ENCODE results near the gene PDE3B. TPM values are rescaled to one million over a fixed set of nuclear protein-coding genes. Genes with fewer than 3 reads are reported as not detected.

Gene PDE3B
- total RNA-seq (2011; cell fraction: chromatin; rRNA removed; ENCODE audit: low replicate concordance): 21.1 and 47.2 TPM in 2 replicates
- 12.0 and 15.7 TPM in 2 replicates for total RNA-seq (2011; cell fraction: nucleolus; rRNA removed)
- total RNA-seq (2011; cell fraction: nucleoplasm; rRNA removed): 24.6 and 34.8 TPM in 2 replicates
- 12.2 and 13.8 TPM in 2 replicates for total RNA-seq (2014; rRNA removed)
- 16.3 and 17.0 TPM in 2 replicates for total RNA-seq (2014; rRNA removed; fragmentation: Illumina TruSeq; extraction: Trizol)
- total RNA-seq (2015; rRNA removed; fragmentation: Illumina TruSeq; extraction: Trizol): 20.9 and 22.5 TPM in 2 replicates
- total RNA-seq (2021): 15.1 and 15.8 TPM in 2 replicates
- polyA plus RNA-seq (2011; rRNA removed): 7.9 and 11.4 TPM in 2 replicates
- 3.5 and 6.3 TPM in 2 replicates for polyA plus RNA-seq (2011; cell fraction: cytosol; rRNA removed)
- polyA plus RNA-seq (2011; cell fraction: nucleus; rRNA removed): 17.5 and 17.6 TPM in 2 replicates
- 9.8 and 10.0 TPM in 2 replicates for polyA plus RNA-seq (2012)
- 9.9 and 13.7 TPM in 2 replicates for polyA plus RNA-seq (2014; fragmentation: Illumina TruSeq; extraction: Trizol)
- polyA plus RNA-seq (2014; fragmentation: Nextera tagmentation; extraction: Ambion mirVana): 1 to 10 TPM; 2.3 to 2.9 TPM
- 7.5 and 7.8 TPM in 2 replicates for polyA plus RNA-seq (2014; rRNA removed)
- polyA minus RNA-seq (2011; rRNA and poly(A)+ RNA removed): 21.1 and 26.2 TPM in 2 replicates
- polyA minus RNA-seq (2011; cell fraction: cytosol; rRNA and poly(A)+ RNA removed): 7.8 and 12.7 TPM in 2 replicates
- polyA minus RNA-seq (2011; cell fraction: nucleus; rRNA and poly(A)+ RNA removed): 31.1 and 33.1 TPM in 2 replicates
- Bru-seq, nascent RNA: percentile 67 among the genes with signal in this experiment
- percentile 84 among the genes with signal in this experiment for BruChase-seq, experiment 1, labeled RNA remaining after a 2-hour chase
- BruChase-seq, experiment 2, labeled RNA remaining after a 6-hour chase: percentile 84 among the genes with signal in this experiment
- long read RNA-seq, experiment 1, full-length matches to known transcripts: 44 of 82 reads
- long read RNA-seq, experiment 1, partial matches to known transcripts: 9 of 82 reads
- long read RNA-seq, experiment 1, other reads (novel, unspliced or antisense): 29 of 82 reads
- long read RNA-seq, experiment 2, full-length matches to known transcripts: 2 of 12 reads
- long read RNA-seq, experiment 2, partial matches to known transcripts: 0 of 12 reads
- long read RNA-seq, experiment 2, other reads (novel, unspliced or antisense): 10 of 12 reads
- long read RNA-seq, experiment 3, full-length matches to known transcripts: 2 of 6 reads
- long read RNA-seq, experiment 3, partial matches to known transcripts: 1 of 6 reads
- long read RNA-seq, experiment 3, other reads (novel, unspliced or antisense): 3 of 6 reads

GRCh38 chr11:14643697-14644225, at the start of gene PDE3B:
TSS of gene PDE3B (plus strand) at chr11:14643804. CDS start at chr11:14644076, 272 bp downstream.
- ATAC-seq: peak; percentile 82
- in situ Hi-C loops (cut with MboI) (loop anchor here (10.0 kb wide), 1 partner anchor 251 kb away; the partner anchor contains the start of gene CYP2R1), intact Hi-C loops (cut with micrococcal nuclease) (loop anchor here (5.0 kb wide), 5 partner anchors 106 to 264 kb away; partner anchors contain the start of genes CYP2R1 and PSMA1)
- ChIA-PET CTCF (ENCODE audit: low intra/inter-chr PET ratio) (interaction anchor here (0.7 kb wide), 1 partner anchor 181 kb away, joined by 3 read pairs; no protein-coding TSS in a partner anchor), POLR2A (interaction anchor here (0.6 to 1.6 kb wide), 10 partner anchors 10 to 251 kb away, joined by 3 to 5 read pairs (median 4); partner anchors contain the start of genes CYP2R1 and PSMA1)
- Histone ChIP-seq H4K20me1 (replicated peaks; ENCODE audit: control insufficient read depth, insufficient read depth, low read length) (peaks cover 10% of the 10 kb centered on the region), H3K36me3 (ENCODE audit: control insufficient read depth, insufficient read depth, low read length) (peaks cover 29% of the 10 kb centered on the region), H3K79me2 (ENCODE audit: control insufficient read depth, insufficient read depth, low read length) (peaks cover 98% of the 10 kb centered on the region), H3K4me1 (replicated peaks in 1 of 2; ENCODE audit: control insufficient read depth in 2 of 2, insufficient read depth in 2 of 2, low read length in 2 of 2) (peaks cover 16 to 21% of the 10 kb centered on the region in 2 experiments), H3K27ac (ENCODE audit: extremely low read depth, low read depth, low read length) (peak within 1 kb of the TSS; percentile 92), H3K9ac (ENCODE audit: insufficient read depth in 1 of 2, low read depth in 2 of 2, low read length in 2 of 2) (peak within 1 kb of the TSS; percentile 80 to 98), H2AFZ (ENCODE audit: low read depth, low read length) (peak within 1 kb of the TSS; percentile 83), H3K4me2 (ENCODE audit: insufficient read depth, low read length) (peak within 1 kb of the TSS; percentile 88), H3K9me1 (ENCODE audit: control insufficient read depth, insufficient read depth, low read length) (no peaks in the 10 kb centered on the region), H3K9me3 (replicated peaks; ENCODE audit: control insufficient read depth, insufficient read depth, low read depth, low read length) (0 out of 2 replicates have a peak, but pooled peaks cover 1% of the 10 kb centered on the region), H3K4me3 (peak within 1 kb of the TSS; percentile 77), H3K27me3 (ENCODE audit: control insufficient read depth in 2 of 2, insufficient read depth in 2 of 2, low read length in 2 of 2) (no peaks in the 10 kb centered on the region)
- peak in 3 of 4 experiments; percentile 89 to 93 (median 93) for DNase-seq (ENCODE audit: extremely low read depth in 1 of 4, low spot score in 3 of 4)
- no peak for FAIRE-seq
- WGBS (ENCODE audit: insufficient coverage, low coverage, missing lambda C conversion rate): 0% methylated on average over 12 of the region's 59 CpGs
- BruUV-seq (replicated peaks): TSS peak; percentile 53
- TF ChIP-seq RBM17 (IDR thresholded peaks at IDR 0.05; ENCODE audit: borderline replicate concordance, low read depth, low read length) (no peak), U2AF1 (optimal IDR thresholded peaks at IDR 0.05; ENCODE audit: low read depth, low read length) (peak; percentile 17), ZNF511 (CRISPR knock-in tag; IDR thresholded peaks at IDR 0.05) (0 out of 2 replicates have a peak, but pooled peaks have one; percentile 18), ZFP36 (IDR thresholded peaks at IDR 0.05; ENCODE audit: low read depth, low read length, partially characterized antibody) (no peak), TGIF2 (CRISPR knock-in tag; IDR thresholded peaks at IDR 0.05) (no peak; the same call in 1 of the 2 replicates), TEAD4 (IDR thresholded peaks at IDR 0.05; ENCODE audit: low read length) (peak; percentile 3; the same call in 1 of the 2 replicates), TEAD4 (CRISPR knock-in tag; IDR thresholded peaks at IDR 0.05; ENCODE audit: borderline replicate concordance) (no peak), ZBTB43 (CRISPR knock-in tag; IDR thresholded peaks at IDR 0.05) (peak; percentile 66; the same call in 1 of the 2 replicates), GATAD2A (IDR thresholded peaks at IDR 0.05) (peak; percentile 43; the same call in 1 of the 2 replicates), CTCF (IDR thresholded peaks at IDR 0.05 in 2 of 3, conservative IDR thresholded peaks at IDR 0.05 in 1 of 3; ENCODE audit: insufficient read depth in 2 of 3, low read depth in 1 of 3, low read length in 3 of 3) (peak in 2 of 3 experiments; percentile 31 to 42; a peak in 3 of 6 replicates), ZNF41 (CRISPR knock-in tag; conservative IDR thresholded peaks at IDR 0.05) (no peak), CREM (IDR thresholded peaks at IDR 0.05; ENCODE audit: low read depth) (peak; percentile 30; the same call in 1 of the 2 replicates), EGR1 (conservative IDR thresholded peaks at IDR 0.05) (peak; percentile 66)

Data from K562 (cell line).